K562 (cell line): ENCODE measurements around the gene RRH. TPM values are rescaled to one million over a fixed set of nuclear protein-coding genes. Genes with fewer than 3 reads are reported as not detected.
"Not testable (repeated sequence)": the region's sequence is repeated elsewhere in the genome, so short reads cannot be mapped to it uniquely, and the experiment has no call there.

Experiments used
- ATAC-seq: fragments of 200-7000 bp; cut with Tn5 transposase; 3 replicates; pipeline ENCODE4 v1.9.1; 2020; ENCODE audit warnings: moderate library complexity
- BruUV-seq: library from RNA; stranded (reverse); fragments of 400-500 nt; replicated peaks from 2 replicates; lab custom pipeline; 2021; lab: Mats Ljungman, UMichigan
- CTCF ChIA-PET: fragments of 300-600 bp; formaldehyde crosslinking; extraction: SDS; loops from one replicate; lab custom pipeline; 2021; ENCODE audit warnings: low intra/inter-chr PET ratio; lab: Yijun Ruan, JAX
- POLR2A ChIA-PET: fragments of 300-600, 350-650 bp; sonication (Branson Sonifier 250); formaldehyde crosslinking; extraction: SDS; loops from one replicate; lab custom pipeline; 2021; ENCODE audit warnings: antibody characterized with exemption, inconsistent platforms; lab: Yijun Ruan, JAX
- DNase-seq, 4 experiments: peaks; one replicate each; pipeline versions ENCODE4 v3.0.0 to v3.0.0-alpha.2; 2011 to 2018; ENCODE audit warnings: low spot score in 3 of 4, mixed read lengths in 3 of 4; ENCODE audit errors: extremely low read depth in 1 of 4
- FAIRE-seq: peaks from 2 replicates; lab custom pipeline; 2011; peaks lifted over from hg19 to GRCh38; lab: Jason Lieb, UNC
- H2AFZ ChIP-seq: 2 replicates; pipeline ENCODE4 v1.6.0; 2011; ENCODE audit warnings: low read depth, low read length, control low read depth, inconsistent platforms
- H3K27ac ChIP-seq: fragments of 200-600 bp; 3 replicates; pipeline ENCODE4 v1.8.0; 2011; ENCODE audit warnings: low read depth, mild to moderate bottlenecking, control low read depth, inconsistent platforms, low read length, moderate library complexity, mixed read lengths; ENCODE audit errors: extremely low read depth
- H3K27me3 ChIP-seq, 2 experiments: fragments of 300-600 bp in 1 of 2; 2 replicates in 1 of 2; 3 replicates in 1 of 2; pipeline versions ENCODE4 v1.6.0 to v1.8.0; 2011; ENCODE audit warnings: inconsistent platforms in 2 of 2, low read length in 2 of 2, mild to moderate bottlenecking in 1 of 2, mixed read lengths in 1 of 2, moderate library complexity in 1 of 2; ENCODE audit not compliant: control insufficient read depth in 2 of 2, insufficient read depth in 2 of 2
- H3K36me3 ChIP-seq: fragments of 300-600 bp; 3 replicates; pipeline ENCODE4 v1.8.0; 2011; ENCODE audit warnings: mild to moderate bottlenecking, low read length, inconsistent platforms; ENCODE audit not compliant: control insufficient read depth, insufficient read depth
- H3K4me1 ChIP-seq, 2 experiments: fragments of 200-600 bp in 1 of 2; replicated peaks in 1 of 2; 2 replicates in 1 of 2; 3 replicates in 1 of 2; pipeline versions ENCODE4 v1.5.1 to v1.8.0; 2011; ENCODE audit warnings: inconsistent platforms in 2 of 2, low read length in 2 of 2, mild to moderate bottlenecking in 1 of 2, mixed read lengths in 1 of 2, moderate library complexity in 1 of 2; ENCODE audit not compliant: control insufficient read depth in 2 of 2, insufficient read depth in 2 of 2
- H3K4me2 ChIP-seq: 2 replicates; pipeline ENCODE4 v1.6.1; 2011; ENCODE audit warnings: low read length, control low read depth, inconsistent platforms, mixed read lengths; ENCODE audit not compliant: insufficient read depth
- H3K4me3 ChIP-seq: fragments of 200-600 bp; sonication (generic), shearing (Covaris generic); 2 replicates; pipeline ENCODE4 v1.5.1; 2016; ENCODE audit warnings: control low read depth, inconsistent platforms
- H3K79me2 ChIP-seq: fragments of 200-600 bp; 3 replicates; pipeline ENCODE4 v1.8.0; 2011; ENCODE audit warnings: low read length, inconsistent platforms; ENCODE audit not compliant: control insufficient read depth, insufficient read depth
- H3K9ac ChIP-seq, 2 experiments: 2 replicates each; pipeline versions ENCODE4 v1.6.0 to v1.6.1; 2011; ENCODE audit warnings: low read depth in 2 of 2, low read length in 2 of 2, control low read depth in 1 of 2, inconsistent platforms in 1 of 2, mild to moderate bottlenecking in 1 of 2, mixed read lengths in 1 of 2; ENCODE audit not compliant: insufficient read depth in 1 of 2
- H3K9me1 ChIP-seq: one replicate; pipeline ENCODE4 v1.6.0; 2011; ENCODE audit warnings: inconsistent platforms, mild to moderate bottlenecking, low read length, moderate library complexity; ENCODE audit not compliant: control insufficient read depth, insufficient read depth
- H3K9me3 ChIP-seq: replicated peaks from 2 replicates; pipeline ENCODE4 v1.5.1; 2011; ENCODE audit warnings: low read depth, low read length, inconsistent platforms; ENCODE audit not compliant: control insufficient read depth, insufficient read depth
- H4K20me1 ChIP-seq: replicated peaks from 2 replicates; pipeline ENCODE4 v1.6.1; 2011; ENCODE audit warnings: low read length, inconsistent platforms, mixed read lengths; ENCODE audit not compliant: control insufficient read depth, insufficient read depth
- HNRNPK ChIP-seq: fragments of 200-400 bp; formaldehyde crosslinking; IDR thresholded peaks from one replicate; pipeline ENCODE4 v1.6.1; 2018; ENCODE audit warnings: mild to moderate bottlenecking, low read depth, low read length; ENCODE audit not compliant: poor library complexity, severe bottlenecking
- PCBP1 ChIP-seq: fragments of 200-400 bp; formaldehyde crosslinking; IDR thresholded peaks from 2 replicates; pipeline ENCODE4 v1.6.1; 2018; ENCODE audit warnings: mild to moderate bottlenecking, low read depth, low read length; ENCODE audit not compliant: poor library complexity, severe bottlenecking
- PCBP2 ChIP-seq: fragments of 200-400 bp; formaldehyde crosslinking; IDR thresholded peaks from 2 replicates; pipeline ENCODE4 v1.6.1; 2018; ENCODE audit warnings: low read length, low read depth, mild to moderate bottlenecking, moderate library complexity; ENCODE audit not compliant: poor library complexity, severe bottlenecking
- RBM22 ChIP-seq: fragments of 200-400 bp; formaldehyde crosslinking; IDR thresholded peaks from 2 replicates; pipeline ENCODE4 v1.6.1; 2018; ENCODE audit warnings: low read length, low read depth; ENCODE audit not compliant: poor library complexity, severe bottlenecking
- TAF15 ChIP-seq: fragments of 200-400 bp; formaldehyde crosslinking; IDR thresholded peaks from 2 replicates; pipeline ENCODE4 v1.6.1; 2017; ENCODE audit warnings: mild to moderate bottlenecking, low read depth, low read length, moderate library complexity
- WGBS: fragments of 100-300 bp; shearing (Covaris generic); methylation state at CpG from one replicate; pipeline ENCODE4 v1.1.6; 2016; ENCODE audit warnings: low coverage, mixed read lengths; ENCODE audit not compliant: insufficient coverage; ENCODE audit errors: missing lambda C conversion rate; 5-methylcytosine and 5-hydroxymethylcytosine counted together
- in situ Hi-C: fragments of 300-500 bp; cut with MboI; formaldehyde crosslinking; loops from 4 replicates; pipeline ENCODE4 v1.15.0; 2018; ENCODE audit warnings: inconsistent platforms, mixed read lengths
- intact Hi-C: fragments of 100-400 bp; cut with micrococcal nuclease; formaldehyde crosslinking; loops from 2 replicates; pipeline ENCODE4 v1.14.2; 2022
- polyA plus RNA-seq, 8 experiments: library from polyadenylated mRNA; depleted of rRNA in 4 of 8; stranded (reverse) in 5 of 8; unstranded in 3 of 8; fragments of >200 nt; fragmentation: Nextera tagmentation in 2 of 8; fragmentation: Illumina TruSeq in 1 of 8; extraction: Ambion mirVana in 2 of 8; extraction: Trizol in 1 of 8; gene quantifications; 2 replicates each; pipeline versions ENCODE4 v1.2.1 to v1.2.3, GENCODE V29; 2011 to 2014; ENCODE audit warnings: inconsistent platforms in 1 of 8, missing spikeins in 1 of 8
- total RNA-seq, 7 experiments: library from RNA; depleted of rRNA in 6 of 7; stranded (reverse); fragments of >200 nt in 6 of 7; fragmentation: Illumina TruSeq in 2 of 7; extraction: Trizol in 2 of 7; gene quantifications; 2 replicates each; pipeline versions ENCODE4 v1.2.1 to v1.2.3, GENCODE V29; 2011 to 2021; ENCODE audit warnings: low replicate concordance in 1 of 7
- TF ChIP-seq, protein P1 (sequence below), 3 experiments: IDR thresholded peaks in 2 of 3; conservative IDR thresholded peaks in 1 of 3; 2 replicates each; pipeline ENCODE4 v1.5.1; 2011 to 2012; ENCODE audit warnings: low read length in 3 of 3, mild to moderate bottlenecking in 3 of 3, control low read depth in 2 of 3, improper control_type of control experiment in 1 of 3, inconsistent platforms in 1 of 3, low read depth in 1 of 3, mixed read lengths in 1 of 3, moderate library complexity in 1 of 3; ENCODE audit not compliant: insufficient read depth in 2 of 3
- TF ChIP-seq, protein P2 (sequence below): fragments of 450-650 bp; IDR thresholded peaks from 2 replicates; pipeline ENCODE4 v1.6.1; 2016; ENCODE audit warnings: borderline replicate concordance

Gene RRH
- total and polyA plus RNA-seq, 9 of the 15 experiments (the other 6 are each of a cell fraction or from before 2014, with no cell fraction given): 0.04 to 0.31 (median 0.12) TPM; not detected in 3

DNA sequence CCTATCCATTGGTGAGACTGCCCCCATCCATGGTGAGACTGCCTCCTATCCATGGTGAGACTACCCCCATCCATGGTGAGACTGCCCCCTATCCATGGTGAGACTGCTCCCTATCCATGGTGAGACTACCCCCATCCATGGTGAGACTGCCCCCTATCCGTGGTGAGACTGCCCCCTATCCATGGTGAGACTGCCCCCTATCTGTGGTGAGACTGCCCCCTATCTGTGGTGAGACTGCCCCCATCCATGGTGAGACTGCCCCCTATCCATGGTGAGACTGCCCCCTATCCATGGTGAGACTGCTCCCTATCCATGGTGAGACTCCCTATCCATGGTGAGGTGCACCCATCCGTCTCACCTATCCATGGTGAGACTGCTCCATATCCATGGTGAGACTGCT, 47.8 kb downstream of the RRH start:
- H3K9me3 ChIP-seq, intact Hi-C loops, in situ Hi-C loops, H3K9ac ChIP-seq, FAIRE-seq, H3K79me2 ChIP-seq, ATAC-seq, H3K27ac ChIP-seq, H4K20me1 ChIP-seq, DNase-seq, H2AFZ ChIP-seq, POLR2A ChIA-PET, CTCF ChIA-PET, H3K4me3 ChIP-seq, H3K9me1 ChIP-seq, H3K36me3 ChIP-seq, BruUV-seq, H3K4me2 ChIP-seq: not testable (repeated sequence)
- TF ChIP-seq, protein P1, sequence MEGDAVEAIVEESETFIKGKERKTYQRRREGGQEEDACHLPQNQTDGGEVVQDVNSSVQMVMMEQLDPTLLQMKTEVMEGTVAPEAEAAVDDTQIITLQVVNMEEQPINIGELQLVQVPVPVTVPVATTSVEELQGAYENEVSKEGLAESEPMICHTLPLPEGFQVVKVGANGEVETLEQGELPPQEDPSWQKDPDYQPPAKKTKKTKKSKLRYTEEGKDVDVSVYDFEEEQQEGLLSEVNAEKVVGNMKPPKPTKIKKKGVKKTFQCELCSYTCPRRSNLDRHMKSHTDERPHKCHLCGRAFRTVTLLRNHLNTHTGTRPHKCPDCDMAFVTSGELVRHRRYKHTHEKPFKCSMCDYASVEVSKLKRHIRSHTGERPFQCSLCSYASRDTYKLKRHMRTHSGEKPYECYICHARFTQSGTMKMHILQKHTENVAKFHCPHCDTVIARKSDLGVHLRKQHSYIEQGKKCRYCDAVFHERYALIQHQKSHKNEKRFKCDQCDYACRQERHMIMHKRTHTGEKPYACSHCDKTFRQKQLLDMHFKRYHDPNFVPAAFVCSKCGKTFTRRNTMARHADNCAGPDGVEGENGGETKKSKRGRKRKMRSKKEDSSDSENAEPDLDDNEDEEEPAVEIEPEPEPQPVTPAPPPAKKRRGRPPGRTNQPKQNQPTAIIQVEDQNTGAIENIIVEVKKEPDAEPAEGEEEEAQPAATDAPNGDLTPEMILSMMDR (IDR thresholded peaks at IDR 0.05 in 2 of 3, conservative IDR thresholded peaks at IDR 0.05 in 1 of 3; ENCODE audit: insufficient read depth in 2 of 3, low read depth in 1 of 3, low read length in 3 of 3): peak in 2 of 3 experiments; percentile 14 to 56; a peak in 3 of 6 replicates
- H3K4me1 ChIP-seq: peaks cover 0 to 12% of the 10 kb centered on the region in 2 experiments; a peak in 2 of 5 replicates
- 33% methylated on average over 1 of the region's 2 CpGs for WGBS
- H3K27me3 ChIP-seq: peaks cover 0 to 18% of the 10 kb centered on the region in 2 experiments; a peak in 2 of 5 replicates

DNA sequence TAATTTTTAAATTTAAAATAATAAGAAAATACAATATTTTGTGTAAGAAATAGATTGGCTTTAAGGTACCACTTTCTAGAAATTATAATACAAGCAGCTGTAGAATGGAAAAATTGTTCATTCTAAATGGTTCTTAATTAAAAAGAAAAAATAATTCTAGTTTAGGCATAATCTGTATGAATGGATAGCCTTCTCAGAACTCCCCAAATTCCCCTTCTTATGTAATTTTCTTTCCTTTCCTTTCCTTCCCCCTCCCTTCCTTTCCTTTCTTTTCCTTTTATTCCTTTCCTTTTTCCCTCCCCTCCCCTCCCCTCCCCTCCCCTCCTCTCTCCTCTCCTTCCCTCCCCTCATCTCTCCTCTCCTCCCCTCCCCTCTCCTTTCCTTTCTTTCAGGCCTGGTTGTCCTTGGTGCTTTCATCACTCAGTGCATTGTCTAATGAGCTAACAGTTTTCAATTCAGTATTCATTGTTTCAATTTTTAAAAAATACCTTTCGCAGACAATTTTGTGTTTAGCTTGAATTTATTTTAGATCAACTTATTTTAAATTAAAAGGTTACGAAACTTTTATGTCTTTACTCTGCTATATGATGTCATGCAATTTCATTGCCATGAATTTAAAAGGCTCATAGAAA, 49.0 kb downstream of the RRH start:
- no peaks in the 10 kb centered on the region for H4K20me1 ChIP-seq
- CTCF ChIA-PET: no interaction called here
- no peak for FAIRE-seq
- TF ChIP-seq HNRNPK (peak; percentile 99), TAF15 (no peak), PCBP1 (peak; percentile 92), PCBP2 (peak; percentile 99), RBM22 (no peak)
- TF ChIP-seq, protein P2, sequence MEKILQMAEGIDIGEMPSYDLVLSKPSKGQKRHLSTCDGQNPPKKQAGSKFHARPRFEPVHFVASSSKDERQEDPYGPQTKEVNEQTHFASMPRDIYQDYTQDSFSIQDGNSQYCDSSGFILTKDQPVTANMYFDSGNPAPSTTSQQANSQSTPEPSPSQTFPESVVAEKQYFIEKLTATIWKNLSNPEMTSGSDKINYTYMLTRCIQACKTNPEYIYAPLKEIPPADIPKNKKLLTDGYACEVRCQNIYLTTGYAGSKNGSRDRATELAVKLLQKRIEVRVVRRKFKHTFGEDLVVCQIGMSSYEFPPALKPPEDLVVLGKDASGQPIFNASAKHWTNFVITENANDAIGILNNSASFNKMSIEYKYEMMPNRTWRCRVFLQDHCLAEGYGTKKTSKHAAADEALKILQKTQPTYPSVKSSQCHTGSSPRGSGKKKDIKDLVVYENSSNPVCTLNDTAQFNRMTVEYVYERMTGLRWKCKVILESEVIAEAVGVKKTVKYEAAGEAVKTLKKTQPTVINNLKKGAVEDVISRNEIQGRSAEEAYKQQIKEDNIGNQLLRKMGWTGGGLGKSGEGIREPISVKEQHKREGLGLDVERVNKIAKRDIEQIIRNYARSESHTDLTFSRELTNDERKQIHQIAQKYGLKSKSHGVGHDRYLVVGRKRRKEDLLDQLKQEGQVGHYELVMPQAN: no peak
- 41% methylated on average over 2 of the region's 2 CpGs for WGBS
- POLR2A ChIA-PET: interaction anchor here (0.8 kb wide), 1 partner anchor 13 kb away, joined by 3 read pairs; no protein-coding TSS in a partner anchor
- peaks cover 0 to 19% of the 10 kb centered on the region in 2 experiments; a peak in 2 of 5 replicates for H3K27me3 ChIP-seq
- no peak overlapping the region for H3K9ac ChIP-seq
- peaks cover 0 to 12% of the 10 kb centered on the region in 2 experiments; a peak in 2 of 5 replicates for H3K4me1 ChIP-seq
- H3K27ac ChIP-seq: no peak overlapping the region
- no peak overlapping the region for H3K4me3 ChIP-seq
- H3K9me1 ChIP-seq: peaks cover 3% of the 10 kb centered on the region
- no peaks in the 10 kb centered on the region for H3K9me3 ChIP-seq
- no TSS peak for BruUV-seq
- in situ Hi-C loops: no loop called here
- no peaks in the 10 kb centered on the region for H3K79me2 ChIP-seq
- no peak overlapping the region for H2AFZ ChIP-seq
- ATAC-seq: no peak
- H3K4me2 ChIP-seq: no peak overlapping the region
- intact Hi-C loops: no loop called here
- DNase-seq: no peak
- H3K36me3 ChIP-seq: no peaks in the 10 kb centered on the region
